HUDEP-2 (cell line): ENCODE results near the gene AACS.
"Not testable (repeated sequence)": the region's sequence is repeated elsewhere in the genome, so short reads cannot be mapped to it uniquely, and the experiment has no call there.

ENCODE experiments used
- DNase-seq, 76 experiments: peaks; one replicate each; lab custom pipeline; 2025; ENCODE audit not compliant: unreplicated experiment in 76 of 76; lab: John Stamatoyannopoulos, UW

Gene AACS

GRCh38 chr12:125065021-125065918, at the start of gene AACS:
AACS (plus strand) TSS chr12:125065435; CDS start chr12:125065585, 150 bp downstream.
- DNase-seq = peak in 67 of 76 experiments; percentile 4 to 80 (median 57)

- no peak for DNase-seq
Measured at GRCh38 chr12:125015680-125016310, 49.4 kb upstream of the AACS start.

DNA sequence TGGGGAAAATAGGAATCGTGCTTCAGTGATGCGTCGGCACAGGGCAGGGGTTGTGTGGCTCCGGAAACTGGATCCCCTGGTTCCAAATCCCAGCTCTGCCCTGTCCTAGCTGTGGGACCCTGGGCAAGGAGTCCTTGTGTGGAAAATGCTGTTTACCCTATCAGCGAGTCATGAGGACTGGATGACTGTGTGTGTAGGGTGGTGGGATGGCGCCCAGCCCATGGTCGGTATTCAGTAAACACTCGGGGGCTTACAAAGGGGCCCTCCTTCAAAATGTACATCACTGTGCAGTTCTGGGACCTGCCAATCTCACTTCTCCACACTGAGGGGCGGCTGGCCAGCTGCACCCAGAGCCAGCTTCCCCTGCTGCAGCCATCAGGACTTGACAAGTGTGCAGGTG, 47.4 kb upstream of the AACS start:
- DNase-seq = no peak

DNA sequence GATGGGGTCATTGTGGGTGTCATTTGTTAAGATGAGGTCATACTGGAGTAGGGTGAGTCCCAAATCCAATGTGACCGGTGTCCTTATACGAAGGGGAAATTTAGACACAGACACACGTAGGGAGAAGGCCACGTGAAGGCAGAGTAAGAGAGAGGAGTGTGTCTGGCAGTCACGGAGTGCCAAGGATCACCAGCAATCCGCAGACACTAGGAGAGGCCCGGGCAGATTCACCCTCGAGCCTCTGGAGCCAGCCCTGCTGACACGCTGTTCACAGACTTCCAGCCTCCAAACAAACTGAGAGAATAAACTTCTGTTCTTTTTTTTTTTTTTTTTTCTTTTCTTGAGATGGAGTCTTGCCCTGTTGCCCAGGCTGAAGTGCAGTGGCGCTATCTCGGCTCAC, 46.9 kb upstream of the AACS start:
- no peak for DNase-seq

DNA sequence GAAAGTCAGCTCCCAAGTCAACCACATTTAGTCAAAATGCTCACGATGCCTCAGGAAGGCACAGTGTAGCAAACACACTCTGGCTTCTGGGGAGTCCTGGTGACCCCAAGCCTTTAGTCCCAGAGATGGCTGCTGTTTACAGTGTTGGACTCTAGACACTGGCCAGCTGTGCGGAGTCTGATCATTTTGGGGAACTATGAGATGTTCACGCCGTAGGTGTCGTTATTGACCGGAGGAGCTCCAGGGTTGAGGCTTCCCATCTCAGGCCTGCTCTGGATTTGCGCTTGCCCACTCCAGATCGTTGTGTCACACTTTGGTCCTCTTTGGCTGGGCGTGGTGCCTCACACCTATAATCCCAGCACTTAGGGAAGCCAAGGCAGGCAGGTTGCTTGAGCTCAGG, 44.1 kb upstream of the AACS start:
- no peak for DNase-seq

DNA sequence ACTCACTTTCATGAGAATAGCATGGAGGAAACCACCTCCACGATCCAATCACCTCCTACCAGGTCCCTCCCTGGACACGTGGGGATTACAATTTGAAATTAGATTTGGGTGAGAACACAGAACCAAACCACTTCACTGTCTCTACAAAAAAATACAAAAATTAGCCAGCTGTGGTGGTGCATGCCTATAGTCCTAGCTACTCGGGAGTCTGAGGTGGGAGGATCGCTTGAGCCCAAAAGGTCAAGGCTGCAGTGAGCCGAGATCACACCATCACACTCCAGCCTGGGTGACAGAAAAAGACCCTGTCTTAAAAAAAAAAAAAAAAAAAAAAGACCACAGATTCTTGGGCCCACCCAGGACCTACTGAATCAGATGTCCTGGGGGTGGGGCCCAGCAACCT, 43.5 kb upstream of the AACS start:
- DNase-seq = no peak

- DNase-seq = no peak
Measured at GRCh38 chr12:125023065-125023464, 42.2 kb upstream of the AACS start.

DNA sequence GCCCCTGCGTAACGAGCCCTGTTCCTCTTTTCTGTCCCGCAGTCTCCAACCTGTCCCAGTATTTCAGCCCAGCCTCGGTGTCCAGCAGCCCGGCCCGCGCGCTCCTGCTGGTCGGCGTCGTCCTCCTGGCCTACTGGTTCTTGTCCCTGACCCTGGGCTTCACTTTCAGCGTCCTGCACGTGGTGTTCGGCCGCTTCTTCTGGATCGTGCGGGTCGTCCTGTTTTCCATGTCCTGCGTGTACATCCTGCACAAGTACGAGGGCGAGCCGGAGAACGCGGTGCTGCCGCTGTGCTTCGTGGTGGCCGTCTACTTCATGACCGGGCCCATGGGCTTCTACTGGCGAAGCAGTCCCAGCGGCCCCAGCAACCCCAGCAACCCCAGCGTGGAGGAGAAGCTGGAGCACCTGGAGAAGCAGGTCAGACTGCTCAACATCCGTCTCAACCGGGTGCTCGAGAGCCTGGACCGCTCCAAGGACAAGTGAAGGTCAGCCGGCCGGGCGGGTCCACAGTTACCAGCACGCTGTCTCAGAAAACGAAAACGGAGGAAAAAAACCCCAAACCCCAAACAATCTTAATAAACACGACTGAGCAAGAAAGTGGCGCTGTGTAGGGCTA, 40.2 kb upstream of the AACS start:
- no peak for DNase-seq

DNA sequence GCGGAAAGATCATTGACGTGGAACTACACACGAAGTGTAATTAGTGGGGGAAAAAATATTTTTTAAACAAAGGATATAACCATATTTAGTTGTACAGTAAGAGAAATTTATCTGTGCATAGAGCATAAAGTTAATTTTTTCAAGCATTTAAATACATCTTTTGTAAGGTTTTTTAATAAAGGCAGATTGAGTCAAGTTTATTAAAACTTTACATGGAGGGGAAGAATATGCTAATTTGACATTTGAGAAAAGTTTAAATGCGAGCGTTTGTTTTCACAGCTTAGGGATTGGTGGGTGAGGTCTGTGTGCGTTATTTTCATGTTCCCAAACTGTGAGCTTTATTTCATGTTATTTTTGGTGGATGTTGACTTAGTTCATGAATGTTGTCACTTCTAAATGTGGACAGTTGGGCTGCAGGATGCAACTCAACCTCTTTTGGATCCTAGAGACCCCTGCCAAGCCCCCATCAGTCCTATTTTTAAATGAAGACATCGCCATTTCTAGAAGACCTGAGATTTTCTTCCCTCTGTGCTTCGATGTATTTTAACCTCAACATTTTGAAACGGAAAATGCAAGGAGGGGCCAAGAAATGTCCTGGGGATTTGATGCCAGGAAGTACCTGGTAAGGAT, 39.5 kb upstream of the AACS start:
- DNase-seq = no peak

GRCh38 chr12:125028106-125028505, 37.1 kb upstream of the AACS start:
- no peak for DNase-seq

DNA sequence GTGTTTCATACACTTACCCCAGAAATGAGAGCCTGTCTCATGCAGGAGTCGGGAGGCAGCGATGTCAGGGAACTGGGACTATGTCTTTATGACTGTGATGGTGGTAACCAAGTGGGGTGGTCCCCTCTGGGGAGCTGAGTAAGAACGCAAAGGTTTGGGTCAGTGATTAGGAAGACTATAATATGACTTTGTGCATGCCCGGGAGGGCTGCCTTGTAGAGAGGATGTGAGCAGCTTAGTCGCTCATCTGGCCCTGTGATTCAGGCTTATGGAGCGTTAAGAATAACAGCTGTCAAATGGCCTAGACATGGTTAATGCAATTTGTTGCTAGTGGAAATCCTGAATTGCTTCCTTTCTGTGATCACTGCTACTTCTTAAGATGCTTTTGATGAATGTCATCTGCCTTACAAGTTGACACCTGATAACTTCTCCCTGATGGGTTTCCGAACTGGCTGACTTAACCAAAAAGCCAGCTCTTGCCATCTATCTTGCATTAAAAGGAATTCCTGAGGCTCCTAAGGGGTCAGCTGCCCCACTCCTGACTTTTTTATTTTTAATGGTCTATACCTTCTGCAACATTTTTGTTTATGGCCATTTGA, 35.4 kb upstream of the AACS start:
- no peak for DNase-seq

DNA sequence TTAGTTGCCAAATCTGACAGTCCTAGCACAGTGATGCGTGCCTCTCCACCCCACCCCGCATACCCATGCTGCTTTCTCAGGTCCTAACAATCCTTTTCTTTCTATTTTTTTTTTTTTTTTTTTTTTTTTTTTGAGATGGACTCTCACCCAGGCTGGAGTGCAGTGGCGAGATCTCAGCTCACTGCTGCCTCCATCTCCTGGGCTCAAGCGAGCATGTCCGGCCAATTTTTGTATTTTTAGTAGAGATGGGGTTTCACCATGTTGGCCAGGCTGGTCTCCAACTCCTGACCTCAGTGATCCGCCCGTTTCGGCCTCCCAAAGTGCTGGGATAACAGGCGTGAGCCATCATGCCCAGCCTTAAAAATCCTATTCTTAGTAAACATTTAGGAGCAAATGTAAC, 33.8 kb upstream of the AACS start:
- DNase-seq = not testable (repeated sequence)

DNA sequence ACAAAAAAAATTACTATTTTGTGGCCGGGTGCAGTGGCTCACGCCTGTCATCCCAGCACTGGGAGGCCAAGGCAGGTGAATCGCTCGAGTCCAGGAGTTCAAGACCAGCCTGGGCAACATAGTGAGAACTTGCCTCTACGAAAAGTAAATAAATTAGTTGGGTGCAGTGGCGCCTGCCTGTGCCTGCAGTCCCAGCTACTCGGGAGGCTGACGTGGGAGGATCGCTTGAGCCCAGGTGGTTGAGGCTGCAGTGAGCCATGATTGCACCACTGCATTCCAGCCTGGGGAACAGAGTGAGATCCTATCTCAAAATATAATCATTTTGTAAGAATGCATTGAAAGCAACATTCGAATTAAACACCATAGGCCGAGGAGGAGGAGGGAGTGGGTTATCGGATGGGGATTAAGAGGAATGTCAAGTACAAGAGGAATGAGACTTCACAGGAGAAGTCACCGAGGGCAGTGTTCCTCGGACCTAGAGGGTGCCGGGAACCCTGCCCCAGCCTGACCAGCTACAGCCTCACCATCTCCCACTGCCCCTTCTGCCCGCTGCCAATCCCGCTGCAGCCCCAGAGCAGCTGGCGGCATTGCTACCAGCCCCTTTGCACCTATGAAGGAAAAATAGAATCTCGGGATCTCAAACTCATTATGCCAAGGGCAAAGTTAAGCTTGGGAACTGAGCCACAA, 32.6 kb upstream of the AACS start:
- DNase-seq = no peak

GRCh38 chr12:125033288-125033687, 31.9 kb upstream of the AACS start:
- DNase-seq = no peak

GRCh38 chr12:125038976-125039625, 26.1 kb upstream of the AACS start:
- DNase-seq = peak in 1 of 76 experiments; percentile 5

GRCh38 chr12:125049093-125049458, 16.2 kb upstream of the AACS start:
- no peak for DNase-seq

DNA sequence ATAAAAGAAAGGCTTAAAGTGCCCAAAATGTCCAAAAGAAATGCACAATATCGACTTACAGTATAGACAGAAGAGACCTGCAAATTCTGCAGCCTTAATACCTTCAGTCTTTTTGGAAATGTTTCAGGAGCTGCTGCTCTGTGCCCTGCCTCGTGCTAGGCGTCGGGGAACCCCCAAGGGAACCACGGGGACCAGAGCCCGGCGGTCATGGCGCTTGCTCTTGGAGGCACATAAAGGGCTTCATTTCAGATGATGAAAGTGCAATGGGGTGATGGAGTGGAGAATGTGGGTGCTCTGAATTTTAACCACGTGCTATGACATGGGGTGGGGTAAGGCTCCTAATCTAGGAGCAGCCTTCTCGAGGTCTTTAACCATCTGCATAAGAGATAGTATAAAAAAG, 14.8 kb upstream of the AACS start:
- DNase-seq = no peak

- DNase-seq = no peak
Measured at GRCh38 chr12:125050868-125051267, 14.4 kb upstream of the AACS start.

DNA sequence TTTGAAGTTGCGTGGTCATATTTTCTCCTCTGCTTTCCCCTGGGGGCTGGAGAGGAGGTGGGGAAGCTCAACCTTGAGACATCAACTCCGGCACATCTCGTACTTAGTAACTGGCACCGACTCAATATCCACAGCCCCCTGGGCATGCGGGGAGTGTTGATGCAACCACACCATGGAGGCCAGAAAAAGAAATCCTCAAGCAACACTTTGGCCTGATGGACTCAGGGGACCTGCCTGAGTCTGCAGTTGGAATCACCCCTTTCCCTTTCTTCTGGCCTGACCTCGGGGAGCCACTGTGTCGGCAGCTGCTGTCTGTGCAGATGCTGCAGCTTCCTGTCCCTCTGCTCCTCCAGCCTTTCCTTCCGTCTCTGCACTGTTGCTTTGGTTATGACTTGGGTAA, 11.4 kb upstream of the AACS start:
- no peak for DNase-seq

- no peak for DNase-seq
Measured at GRCh38 chr12:125055591-125055990, 9.6 kb upstream of the AACS start.
